GM23338 (cell line): ENCODE measurements around the gene METRNL. TPM values are rescaled to one million over a fixed set of nuclear protein-coding genes. Genes with fewer than 3 reads are reported as not detected.

Source experiments
- ATAC-seq: fragments of 200-7000 bp; cut with Tn5 transposase; 3 replicates; pipeline ENCODE4 v1.9.1; 2020
- DNase-seq: peaks from one replicate; pipeline ENCODE4 v3.0.0-alpha.2; 2015; ENCODE audit warnings: low spot score
- H2AFZ ChIP-seq: fragments of 200-600 bp; sonication (generic); 2 replicates; pipeline ENCODE4 v1.8.0; 2016; ENCODE audit warnings: antibody characterized with exemption, mild to moderate bottlenecking, moderate library complexity
- H3F3A ChIP-seq: fragments of 200-600 bp; sonication (generic); replicated peaks from 2 replicates; pipeline ENCODE4 v1.8.0; 2017; ENCODE audit warnings: antibody characterized with exemption, mixed run types, low read depth
- H3K27ac ChIP-seq: fragments of 200-600 bp; sonication (generic); 2 replicates; pipeline ENCODE4 v1.6.1; 2016; ENCODE audit warnings: low read depth
- H3K27me3 ChIP-seq: fragments of 200-600 bp; sonication (generic); 2 replicates; pipeline ENCODE4 v1.8.0; 2016; ENCODE audit warnings: mild to moderate bottlenecking, mixed run types, moderate library complexity; ENCODE audit not compliant: insufficient read depth
- H3K36me3 ChIP-seq: fragments of 200-600 bp; sonication (generic); 2 replicates; pipeline ENCODE4 v1.8.0; 2016; ENCODE audit warnings: mild to moderate bottlenecking; ENCODE audit not compliant: insufficient read depth
- H3K4me1 ChIP-seq: fragments of 200-600 bp; sonication (generic); 2 replicates; pipeline ENCODE4 v1.8.0; 2016; ENCODE audit warnings: mild to moderate bottlenecking, moderate library complexity; ENCODE audit not compliant: insufficient read depth
- H3K4me2 ChIP-seq: fragments of 200-600 bp; sonication (generic); 2 replicates; pipeline ENCODE4 v1.7.1; 2017; ENCODE audit warnings: mixed run types
- H3K4me3 ChIP-seq: fragments of 200-600 bp; sonication (generic); 2 replicates; pipeline ENCODE4 v1.6.1; 2016; ENCODE audit warnings: mixed run types
- H3K79me2 ChIP-seq: fragments of 200-600 bp; sonication (generic); replicated peaks from 2 replicates; pipeline ENCODE4 v1.8.0; 2017; ENCODE audit warnings: mild to moderate bottlenecking; ENCODE audit not compliant: insufficient read depth
- H3K9me2 ChIP-seq: fragments of 200-600 bp; sonication (generic); 2 replicates; pipeline ENCODE4 v1.8.0; 2017; ENCODE audit not compliant: insufficient read depth
- H4K20me1 ChIP-seq: fragments of 200-600 bp; sonication (generic); replicated peaks from 2 replicates; pipeline ENCODE4 v1.8.0; 2017; ENCODE audit warnings: mild to moderate bottlenecking; ENCODE audit not compliant: insufficient read depth
- H3K27ac Mint-ChIP-seq: 2 replicates; pipeline ENCODE4 v1.8.0; 2020; ENCODE audit warnings: inconsistent platforms, mild to moderate bottlenecking, moderate library complexity, mixed read lengths
- H3K27me3 Mint-ChIP-seq: 3 replicates; pipeline ENCODE4 v1.8.0; 2022; ENCODE audit warnings: low read depth, mild to moderate bottlenecking, moderate library complexity, mixed read lengths, inconsistent platforms; ENCODE audit not compliant: insufficient read depth, poor library complexity
- H3K36me3 Mint-ChIP-seq: 3 replicates; pipeline ENCODE4 v1.8.0; 2021; ENCODE audit warnings: low read depth, mild to moderate bottlenecking, inconsistent platforms, moderate library complexity, mixed read lengths
- H3K4me1 Mint-ChIP-seq: 3 replicates; pipeline ENCODE4 v1.8.0; 2020; ENCODE audit warnings: mild to moderate bottlenecking, inconsistent platforms, mixed read lengths
- H3K4me3 Mint-ChIP-seq: 3 replicates; pipeline ENCODE4 v1.8.0; 2021; ENCODE audit warnings: moderate library complexity, mild to moderate bottlenecking, inconsistent platforms, mixed read lengths
- H3K9me3 Mint-ChIP-seq: 3 replicates; pipeline ENCODE4 v1.8.0; 2020; ENCODE audit warnings: moderate library complexity, mild to moderate bottlenecking, inconsistent platforms, mixed read lengths
- CREB1 ChIP-seq: fragments of 250-450 bp; sonication (Bioruptor Pico); IDR thresholded peaks from 2 replicates; pipeline ENCODE4 v1.5.0; 2020; ENCODE audit warnings: low read depth, mild to moderate bottlenecking, moderate library complexity
- EZH2 ChIP-seq: fragments of 200-600 bp; sonication (generic); IDR thresholded peaks from one replicate; pipeline ENCODE4 v1.8.0; 2017; ENCODE audit warnings: antibody characterized with exemption, mild to moderate bottlenecking, low read depth; ENCODE audit not compliant: unreplicated experiment
- EZH2phosphoT487 ChIP-seq: fragments of 200-600 bp; sonication (generic); IDR thresholded peaks from one replicate; pipeline ENCODE4 v1.8.1; 2018; ENCODE audit warnings: antibody characterized with exemption; ENCODE audit not compliant: unreplicated experiment
- JUNB ChIP-seq: IDR thresholded peaks from one replicate; pipeline ENCODE4 v1.6.1; 2016; ENCODE audit warnings: antibody characterized with exemption; ENCODE audit not compliant: unreplicated experiment
- NANOG ChIP-seq: IDR thresholded peaks from 2 replicates; pipeline ENCODE4 v1.6.1; 2016; ENCODE audit warnings: antibody characterized with exemption, borderline replicate concordance
- ZNF114 ChIP-seq: fragments of 250-450 bp; sonication (Bioruptor Pico); IDR thresholded peaks from 2 replicates; pipeline ENCODE4 v1.5.0; 2020; ENCODE audit warnings: mild to moderate bottlenecking, moderate library complexity
- ZNF331 ChIP-seq: fragments of 250-450 bp; sonication (Bioruptor Pico); IDR thresholded peaks from 2 replicates; pipeline ENCODE4 v1.5.0; 2020; ENCODE audit warnings: low read depth, mild to moderate bottlenecking, moderate library complexity
- polyA plus RNA-seq: library from polyadenylated mRNA; unstranded; fragments of >200 nt; fragmentation: Nextera tagmentation; extraction: Ambion mirVana; gene quantifications from 2 replicates; pipeline ENCODE4 v1.2.1, GENCODE V29; 2016
- total RNA-seq: library from RNA; depleted of rRNA; stranded (reverse); fragments of >200 nt; shearing (Covaris generic); gene quantifications from 2 replicates; pipeline ENCODE4 v1.2.3, GENCODE V29; 2014
- TF ChIP-seq, protein P1 (sequence below): IDR thresholded peaks from one replicate; pipeline ENCODE4 v1.6.1; 2018; ENCODE audit warnings: antibody characterized with exemption; ENCODE audit not compliant: unreplicated experiment
- TF ChIP-seq, protein P2 (sequence below): fragments of 250-450 bp; sonication (Bioruptor Pico); IDR thresholded peaks from 2 replicates; pipeline ENCODE4 v1.5.0; 2020; ENCODE audit warnings: mild to moderate bottlenecking, moderate library complexity

The METRNL gene
- total and polyA plus RNA-seq, 2 experiments from 2014 or later, result 12.2 to 20.2 TPM

DNA sequence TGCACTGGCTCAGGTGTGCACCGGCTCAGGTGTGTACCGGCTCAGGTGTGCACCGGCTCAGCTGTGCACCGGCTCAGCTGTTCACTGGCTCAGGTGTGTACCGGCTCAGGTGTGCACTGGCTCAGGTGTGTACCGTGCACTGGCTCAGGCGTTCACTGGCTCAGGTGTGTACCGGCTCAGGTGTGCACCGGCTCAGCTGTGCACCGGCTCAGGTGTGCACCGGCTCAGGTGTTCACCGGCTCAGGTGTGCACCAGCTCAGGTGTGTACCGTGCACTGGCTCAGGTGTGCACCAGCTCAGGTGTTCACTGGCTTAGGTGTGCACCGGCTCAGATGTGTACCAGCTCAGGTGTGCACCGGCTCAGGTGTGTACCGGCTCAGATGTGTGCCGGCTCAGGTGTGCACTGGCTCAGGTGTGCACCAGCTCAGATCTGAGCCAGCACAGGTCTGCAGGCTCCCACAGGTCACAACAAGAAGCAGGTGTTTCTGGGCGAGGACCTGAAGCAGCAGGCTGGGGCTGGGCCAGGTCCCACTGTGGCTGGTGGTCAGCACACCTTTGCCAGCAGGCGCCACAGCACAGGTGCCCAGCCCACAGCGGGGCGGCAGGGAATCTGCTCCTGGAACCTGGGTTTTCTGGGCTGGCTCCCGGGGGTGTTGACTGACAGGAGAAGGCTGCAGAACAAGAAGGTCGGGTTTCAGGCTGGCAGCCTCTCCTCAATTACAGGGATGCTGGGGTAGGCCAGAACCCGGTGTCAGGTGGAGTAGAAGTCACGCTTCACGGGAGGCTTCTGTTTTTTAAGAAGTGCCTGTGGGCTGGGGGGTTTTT is 17.2 kb downstream of the METRNL start (continued):
- no peak for TF ChIP-seq EZH2phosphoT487
- TF ChIP-seq, protein P1, sequence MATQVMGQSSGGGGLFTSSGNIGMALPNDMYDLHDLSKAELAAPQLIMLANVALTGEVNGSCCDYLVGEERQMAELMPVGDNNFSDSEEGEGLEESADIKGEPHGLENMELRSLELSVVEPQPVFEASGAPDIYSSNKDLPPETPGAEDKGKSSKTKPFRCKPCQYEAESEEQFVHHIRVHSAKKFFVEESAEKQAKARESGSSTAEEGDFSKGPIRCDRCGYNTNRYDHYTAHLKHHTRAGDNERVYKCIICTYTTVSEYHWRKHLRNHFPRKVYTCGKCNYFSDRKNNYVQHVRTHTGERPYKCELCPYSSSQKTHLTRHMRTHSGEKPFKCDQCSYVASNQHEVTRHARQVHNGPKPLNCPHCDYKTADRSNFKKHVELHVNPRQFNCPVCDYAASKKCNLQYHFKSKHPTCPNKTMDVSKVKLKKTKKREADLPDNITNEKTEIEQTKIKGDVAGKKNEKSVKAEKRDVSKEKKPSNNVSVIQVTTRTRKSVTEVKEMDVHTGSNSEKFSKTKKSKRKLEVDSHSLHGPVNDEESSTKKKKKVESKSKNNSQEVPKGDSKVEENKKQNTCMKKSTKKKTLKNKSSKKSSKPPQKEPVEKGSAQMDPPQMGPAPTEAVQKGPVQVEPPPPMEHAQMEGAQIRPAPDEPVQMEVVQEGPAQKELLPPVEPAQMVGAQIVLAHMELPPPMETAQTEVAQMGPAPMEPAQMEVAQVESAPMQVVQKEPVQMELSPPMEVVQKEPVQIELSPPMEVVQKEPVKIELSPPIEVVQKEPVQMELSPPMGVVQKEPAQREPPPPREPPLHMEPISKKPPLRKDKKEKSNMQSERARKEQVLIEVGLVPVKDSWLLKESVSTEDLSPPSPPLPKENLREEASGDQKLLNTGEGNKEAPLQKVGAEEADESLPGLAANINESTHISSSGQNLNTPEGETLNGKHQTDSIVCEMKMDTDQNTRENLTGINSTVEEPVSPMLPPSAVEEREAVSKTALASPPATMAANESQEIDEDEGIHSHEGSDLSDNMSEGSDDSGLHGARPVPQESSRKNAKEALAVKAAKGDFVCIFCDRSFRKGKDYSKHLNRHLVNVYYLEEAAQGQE, result no peak

DNA sequence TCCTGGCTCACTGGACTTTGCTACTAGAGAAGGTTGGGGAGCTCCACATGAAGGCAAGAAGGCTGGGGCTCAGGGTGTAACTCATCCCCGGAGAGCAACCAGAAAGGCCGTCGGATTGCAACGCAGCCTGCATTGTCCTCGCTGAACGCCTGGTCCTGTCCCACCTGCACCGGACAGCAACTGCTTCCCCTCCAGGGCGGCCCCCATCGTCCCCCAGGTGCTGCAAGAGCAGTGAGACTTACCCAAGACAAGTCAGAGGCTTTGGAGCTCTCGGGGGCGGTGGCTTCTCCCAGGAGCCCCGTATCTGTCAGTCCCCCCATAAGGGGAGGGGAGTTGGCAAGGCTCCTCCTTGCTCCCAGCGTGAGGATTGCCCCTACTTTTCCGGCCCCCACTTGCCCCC is 18.4 kb downstream of the METRNL start:
- DNase-seq (no peak), ATAC-seq (no peak)
- Histone ChIP-seq H3K9me2 (no peaks in the 10 kb centered on the region), H3K4me3 (no peak overlapping the region), H3K27me3 (no peaks in the 10 kb centered on the region), H3K4me2 (no peak overlapping the region), H3F3A (no peaks in the 10 kb centered on the region), H2AFZ (no peak overlapping the region), H3K4me1 (peaks cover 13% of the 10 kb centered on the region; the same call in 1 of the 2 replicates), H3K27ac (no peak overlapping the region), H3K36me3 (peaks cover 3% of the 10 kb centered on the region; the same call in 1 of the 2 replicates), H3K79me2 (no peaks in the 10 kb centered on the region), H4K20me1 (0 out of 2 replicates have a peak, but pooled peaks cover 3% of the 10 kb centered on the region)
- Mint-ChIP-seq H3K36me3 (peaks cover 14% of the 10 kb centered on the region), H3K27ac (no peak overlapping the region), H3K4me1 (peaks cover 12% of the 10 kb centered on the region; the same call in 2 of the 3 replicates), H3K4me3 (no peak overlapping the region), H3K9me3 (no peaks in the 10 kb centered on the region), H3K27me3 (peaks cover 6% of the 10 kb centered on the region)
- TF ChIP-seq EZH2 (no peak), JUNB (no peak), ZNF331 (CRISPR knock-in tag) (no peak), CREB1 (CRISPR knock-in tag) (no peak), NANOG (no peak), ZNF114 (CRISPR knock-in tag) (no peak)
- TF ChIP-seq, protein P2, sequence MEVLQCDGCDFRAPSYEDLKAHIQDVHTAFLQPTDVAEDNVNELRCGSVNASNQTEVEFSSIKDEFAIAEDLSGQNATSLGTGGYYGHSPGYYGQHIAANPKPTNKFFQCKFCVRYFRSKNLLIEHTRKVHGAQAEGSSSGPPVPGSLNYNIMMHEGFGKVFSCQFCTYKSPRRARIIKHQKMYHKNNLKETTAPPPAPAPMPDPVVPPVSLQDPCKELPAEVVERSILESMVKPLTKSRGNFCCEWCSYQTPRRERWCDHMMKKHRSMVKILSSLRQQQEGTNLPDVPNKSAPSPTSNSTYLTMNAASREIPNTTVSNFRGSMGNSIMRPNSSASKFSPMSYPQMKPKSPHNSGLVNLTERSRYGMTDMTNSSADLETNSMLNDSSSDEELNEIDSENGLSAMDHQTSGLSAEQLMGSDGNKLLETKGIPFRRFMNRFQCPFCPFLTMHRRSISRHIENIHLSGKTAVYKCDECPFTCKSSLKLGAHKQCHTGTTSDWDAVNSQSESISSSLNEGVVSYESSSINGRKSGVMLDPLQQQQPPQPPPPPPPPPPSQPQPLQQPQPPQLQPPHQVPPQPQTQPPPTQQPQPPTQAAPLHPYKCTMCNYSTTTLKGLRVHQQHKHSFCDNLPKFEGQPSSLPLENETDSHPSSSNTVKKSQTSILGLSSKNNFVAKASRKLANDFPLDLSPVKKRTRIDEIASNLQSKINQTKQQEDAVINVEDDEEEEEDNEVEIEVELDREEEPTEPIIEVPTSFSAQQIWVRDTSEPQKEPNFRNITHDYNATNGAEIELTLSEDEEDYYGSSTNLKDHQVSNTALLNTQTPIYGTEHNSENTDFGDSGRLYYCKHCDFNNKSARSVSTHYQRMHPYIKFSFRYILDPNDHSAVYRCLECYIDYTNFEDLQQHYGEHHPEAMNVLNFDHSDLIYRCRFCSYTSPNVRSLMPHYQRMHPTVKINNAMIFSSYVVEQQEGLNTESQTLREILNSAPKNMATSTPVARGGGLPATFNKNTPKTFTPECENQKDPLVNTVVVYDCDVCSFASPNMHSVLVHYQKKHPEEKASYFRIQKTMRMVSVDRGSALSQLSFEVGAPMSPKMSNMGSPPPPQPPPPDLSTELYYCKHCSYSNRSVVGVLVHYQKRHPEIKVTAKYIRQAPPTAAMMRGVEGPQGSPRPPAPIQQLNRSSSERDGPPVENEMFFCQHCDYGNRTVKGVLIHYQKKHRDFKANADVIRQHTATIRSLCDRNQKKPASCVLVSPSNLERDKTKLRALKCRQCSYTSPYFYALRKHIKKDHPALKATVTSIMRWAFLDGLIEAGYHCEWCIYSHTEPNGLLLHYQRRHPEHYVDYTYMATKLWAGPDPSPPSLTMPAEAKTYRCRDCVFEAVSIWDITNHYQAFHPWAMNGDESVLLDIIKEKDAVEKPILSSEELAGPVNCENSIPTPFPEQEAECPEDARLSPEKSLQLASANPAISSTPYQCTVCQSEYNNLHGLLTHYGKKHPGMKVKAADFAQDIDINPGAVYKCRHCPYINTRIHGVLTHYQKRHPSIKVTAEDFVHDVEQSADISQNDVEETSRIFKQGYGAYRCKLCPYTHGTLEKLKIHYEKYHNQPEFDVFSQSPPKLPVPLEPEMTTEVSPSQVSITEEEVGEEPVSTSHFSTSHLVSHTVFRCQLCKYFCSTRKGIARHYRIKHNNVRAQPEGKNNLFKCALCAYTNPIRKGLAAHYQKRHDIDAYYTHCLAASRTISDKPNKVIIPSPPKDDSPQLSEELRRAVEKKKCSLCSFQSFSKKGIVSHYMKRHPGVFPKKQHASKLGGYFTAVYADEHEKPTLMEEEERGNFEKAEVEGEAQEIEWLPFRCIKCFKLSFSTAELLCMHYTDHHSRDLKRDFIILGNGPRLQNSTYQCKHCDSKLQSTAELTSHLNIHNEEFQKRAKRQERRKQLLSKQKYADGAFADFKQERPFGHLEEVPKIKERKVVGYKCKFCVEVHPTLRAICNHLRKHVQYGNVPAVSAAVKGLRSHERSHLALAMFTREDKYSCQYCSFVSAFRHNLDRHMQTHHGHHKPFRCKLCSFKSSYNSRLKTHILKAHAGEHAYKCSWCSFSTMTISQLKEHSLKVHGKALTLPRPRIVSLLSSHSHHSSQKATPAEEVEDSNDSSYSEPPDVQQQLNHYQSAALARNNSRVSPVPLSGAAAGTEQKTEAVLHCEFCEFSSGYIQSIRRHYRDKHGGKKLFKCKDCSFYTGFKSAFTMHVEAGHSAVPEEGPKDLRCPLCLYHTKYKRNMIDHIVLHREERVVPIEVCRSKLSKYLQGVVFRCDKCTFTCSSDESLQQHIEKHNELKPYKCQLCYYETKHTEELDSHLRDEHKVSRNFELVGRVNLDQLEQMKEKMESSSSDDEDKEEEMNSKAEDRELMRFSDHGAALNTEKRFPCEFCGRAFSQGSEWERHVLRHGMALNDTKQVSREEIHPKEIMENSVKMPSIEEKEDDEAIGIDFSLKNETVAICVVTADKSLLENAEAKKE (CRISPR knock-in tag), result no peak
